ENCODE results near the gene WNT9B. TPM values are rescaled to one million over a fixed set of nuclear protein-coding genes. Genes with fewer than 3 reads are reported as not detected.

The WNT9B gene
- total and polyA plus RNA-seq, 9 of the 15 experiments (the other 6 are each of a cell fraction or from before 2014, with no cell fraction given): not detected

DNA sequence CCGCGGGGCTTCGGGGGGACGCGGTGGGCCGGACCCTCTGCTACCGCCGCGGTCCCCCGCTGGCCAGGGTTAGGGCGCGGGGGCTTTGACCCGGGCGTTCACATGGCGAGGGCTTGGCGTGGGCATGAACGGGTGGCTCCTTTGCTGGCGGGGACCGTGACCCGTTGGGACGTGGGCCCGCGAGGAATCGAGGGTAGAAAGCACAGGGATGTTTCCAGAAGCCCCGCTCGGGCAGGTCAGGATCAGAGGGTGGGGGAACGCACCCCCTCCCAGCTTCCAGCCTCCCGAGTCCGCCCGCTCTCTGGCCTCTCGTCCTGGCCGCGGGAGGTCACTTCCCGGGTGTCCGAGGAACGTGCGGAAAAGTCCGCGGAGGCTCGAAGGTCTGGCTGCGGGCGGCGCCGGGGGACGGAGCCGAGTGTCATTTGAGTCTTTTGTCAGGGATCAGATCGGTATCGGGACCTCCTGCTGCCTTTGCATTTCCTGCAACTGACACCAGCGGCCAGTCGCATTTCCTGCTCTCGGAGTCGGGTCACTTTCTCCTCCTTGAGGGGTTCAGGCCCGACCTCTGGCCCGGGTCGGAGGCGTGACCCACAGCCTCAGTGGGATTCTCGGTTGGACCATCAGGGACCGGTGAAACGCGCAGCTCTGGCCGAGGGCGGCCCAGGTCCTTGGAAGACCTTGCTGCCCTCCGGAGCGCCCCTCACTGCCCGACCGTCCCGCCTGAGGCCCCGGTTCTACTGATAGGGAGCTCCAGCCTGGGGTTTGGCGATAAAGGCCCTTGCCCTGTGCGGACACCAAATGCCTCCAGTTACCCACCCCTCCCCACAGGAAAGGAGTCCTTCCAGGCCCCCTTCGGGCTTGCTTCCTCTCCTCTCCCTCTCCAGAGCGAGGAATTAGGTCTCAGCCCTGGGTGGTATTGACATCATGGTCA, 32.2 kb upstream of the WNT9B start:
- H3K9ac ChIP-seq (ENCODE audit: insufficient read depth in 1 of 2, low read depth in 2 of 2, low read length in 2 of 2): peak overlapping the region; percentile 63 to 88
- no peaks in the 10 kb centered on the region for H3K36me3 ChIP-seq (ENCODE audit: control insufficient read depth, insufficient read depth, low read length)
- BruUV-seq (replicated peaks): no TSS peak
- H3K79me2 ChIP-seq (ENCODE audit: control insufficient read depth, insufficient read depth, low read length): no peaks in the 10 kb centered on the region
- FAIRE-seq: peak; percentile 88
- intact Hi-C loops (cut with micrococcal nuclease) (no loop called here), in situ Hi-C loops (cut with MboI) (loop anchor here (25.0 kb wide), 1 partner anchor 1232 kb away; no protein-coding TSS in a partner anchor)
- H3K27me3 ChIP-seq (ENCODE audit: control insufficient read depth in 2 of 2, insufficient read depth in 2 of 2, low read length in 2 of 2): no peaks in the 10 kb centered on the region
- peaks cover 26 to 69% of the 10 kb centered on the region in 2 experiments; a peak in 4 of 5 replicates for H3K4me1 ChIP-seq (replicated peaks in 1 of 2; ENCODE audit: control insufficient read depth in 2 of 2, insufficient read depth in 2 of 2, low read length in 2 of 2)
- H3K27ac ChIP-seq (ENCODE audit: extremely low read depth, low read depth, low read length): peak overlapping the region; percentile 78
- DNase-seq (ENCODE audit: extremely low read depth in 1 of 4, low spot score in 3 of 4): peak; percentile 82 to 89 (median 84)
- no peaks in the 10 kb centered on the region for H3K9me3 ChIP-seq (replicated peaks; ENCODE audit: control insufficient read depth, insufficient read depth, low read depth, low read length)
- H3K4me3 ChIP-seq: peak overlapping the region; percentile 26
- H3K4me2 ChIP-seq (ENCODE audit: insufficient read depth, low read length): peak overlapping the region; percentile 78
- H2AFZ ChIP-seq (ENCODE audit: low read depth, low read length): peak overlapping the region; percentile 96
- H3K9me1 ChIP-seq (ENCODE audit: control insufficient read depth, insufficient read depth, low read length): no peaks in the 10 kb centered on the region
- ChIA-PET CTCF (ENCODE audit: low intra/inter-chr PET ratio) (no interaction called here), POLR2A (interaction anchor here (0.6 to 1.1 kb wide), 4 partner anchors 8 to 86 kb away, joined by 3 read pairs; no protein-coding TSS in a partner anchor)
- peak; percentile 74 for ATAC-seq
- H4K20me1 ChIP-seq (replicated peaks; ENCODE audit: control insufficient read depth, insufficient read depth, low read length): no peaks in the 10 kb centered on the region; the same call in 1 of the 2 replicates
- 8% methylated on average over 58 of the region's 72 CpGs for WGBS (ENCODE audit: insufficient coverage, low coverage, missing lambda C conversion rate)
- TF ChIP-seq RNF2 (IDR thresholded peaks at IDR 0.05): peak; percentile 86
- no peak for TF ChIP-seq NONO (IDR thresholded peaks at IDR 0.05; ENCODE audit: low read depth in 2 of 2, low read length in 1 of 2)
- TF ChIP-seq ZBTB8A (IDR thresholded peaks at IDR 0.05; ENCODE audit: partially characterized antibody): no peak
- peak; percentile 87 for TF ChIP-seq POLR2G (IDR thresholded peaks at IDR 0.05; ENCODE audit: low read depth, low read length)
- TF ChIP-seq NR3C1 (CRISPR knock-in tag; IDR thresholded peaks at IDR 0.05): no peak
- no peak for TF ChIP-seq ZNF583 (CRISPR knock-in tag; IDR thresholded peaks at IDR 0.05)
- TF ChIP-seq PTRF (tag; IDR thresholded peaks at IDR 0.05): no peak
- TF ChIP-seq ZNF431 (CRISPR knock-in tag; IDR thresholded peaks at IDR 0.05): no peak; the same call in 1 of the 2 replicates
- TF ChIP-seq PHF20 (IDR thresholded peaks at IDR 0.05; ENCODE audit: partially characterized antibody): peak; percentile 38
- no peak for TF ChIP-seq ARHGAP35 (IDR thresholded peaks at IDR 0.05; ENCODE audit: partially characterized antibody)
- no peak for TF ChIP-seq ZNF224 (CRISPR knock-in tag; IDR thresholded peaks at IDR 0.05)
- TF ChIP-seq ZNF384 (IDR thresholded peaks at IDR 0.05; ENCODE audit: low read depth, low read length): no peak
- no peak for TF ChIP-seq MAX (CRISPR knock-in tag; IDR thresholded peaks at IDR 0.05)
- TF ChIP-seq RFX1 (IDR thresholded peaks at IDR 0.05): no peak
- TF ChIP-seq, protein P1, sequence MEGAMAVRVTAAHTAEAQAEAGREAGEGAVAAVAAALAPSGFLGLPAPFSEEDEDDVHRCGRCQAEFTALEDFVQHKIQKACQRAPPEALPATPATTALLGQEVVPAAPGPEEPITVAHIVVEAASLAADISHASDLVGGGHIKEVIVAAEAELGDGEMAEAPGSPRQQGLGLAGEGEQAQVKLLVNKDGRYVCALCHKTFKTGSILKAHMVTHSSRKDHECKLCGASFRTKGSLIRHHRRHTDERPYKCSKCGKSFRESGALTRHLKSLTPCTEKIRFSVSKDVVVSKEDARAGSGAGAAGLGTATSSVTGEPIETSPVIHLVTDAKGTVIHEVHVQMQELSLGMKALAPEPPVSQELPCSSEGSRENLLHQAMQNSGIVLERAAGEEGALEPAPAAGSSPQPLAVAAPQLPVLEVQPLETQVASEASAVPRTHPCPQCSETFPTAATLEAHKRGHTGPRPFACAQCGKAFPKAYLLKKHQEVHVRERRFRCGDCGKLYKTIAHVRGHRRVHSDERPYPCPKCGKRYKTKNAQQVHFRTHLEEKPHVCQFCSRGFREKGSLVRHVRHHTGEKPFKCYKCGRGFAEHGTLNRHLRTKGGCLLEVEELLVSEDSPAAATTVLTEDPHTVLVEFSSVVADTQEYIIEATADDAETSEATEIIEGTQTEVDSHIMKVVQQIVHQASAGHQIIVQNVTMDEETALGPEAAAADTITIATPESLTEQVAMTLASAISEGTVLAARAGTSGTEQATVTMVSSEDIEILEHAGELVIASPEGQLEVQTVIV (CRISPR knock-in tag; IDR thresholded peaks at IDR 0.05; ENCODE audit: borderline replicate concordance): no peak

Measured in K562 (cell line).